IMR-90 (cell line): Measurements from ENCODE around the gene TFEB.

Experiments used
- MAFK ChIP-seq: IDR thresholded peaks from 2 replicates; pipeline ENCODE4 v1.6.1; 2012; ENCODE audit warnings: low read depth, low read length, improper control_type of control experiment
- MAZ ChIP-seq: IDR thresholded peaks from 2 replicates; pipeline ENCODE4 v1.6.1; 2012; ENCODE audit warnings: low read depth, mild to moderate bottlenecking, low read length, improper control_type of control experiment, moderate library complexity, borderline replicate concordance
- POLR2A ChIP-seq: IDR thresholded peaks from 2 replicates; pipeline ENCODE4 v1.6.1; 2012; ENCODE audit warnings: mild to moderate bottlenecking, low read depth, low read length
- RAD21 ChIP-seq: IDR thresholded peaks from 2 replicates; pipeline ENCODE4 v1.6.1; 2012; ENCODE audit warnings: low read length, improper control_type of control experiment
- RCOR1 ChIP-seq: IDR thresholded peaks from 2 replicates; pipeline ENCODE4 v1.6.1; 2012; ENCODE audit warnings: mild to moderate bottlenecking, low read length, improper control_type of control experiment; ENCODE audit not compliant: insufficient replicate concordance
- TF ChIP-seq, protein P1 (sequence below): conservative IDR thresholded peaks from 2 replicates; pipeline ENCODE4 v1.5.1; 2012; ENCODE audit warnings: mild to moderate bottlenecking, low read depth, low read length, improper control_type of control experiment

GRCh38 chr6:41671376-41671775, 64.0 kb downstream of the TFEB start:
- TF ChIP-seq, protein P1, sequence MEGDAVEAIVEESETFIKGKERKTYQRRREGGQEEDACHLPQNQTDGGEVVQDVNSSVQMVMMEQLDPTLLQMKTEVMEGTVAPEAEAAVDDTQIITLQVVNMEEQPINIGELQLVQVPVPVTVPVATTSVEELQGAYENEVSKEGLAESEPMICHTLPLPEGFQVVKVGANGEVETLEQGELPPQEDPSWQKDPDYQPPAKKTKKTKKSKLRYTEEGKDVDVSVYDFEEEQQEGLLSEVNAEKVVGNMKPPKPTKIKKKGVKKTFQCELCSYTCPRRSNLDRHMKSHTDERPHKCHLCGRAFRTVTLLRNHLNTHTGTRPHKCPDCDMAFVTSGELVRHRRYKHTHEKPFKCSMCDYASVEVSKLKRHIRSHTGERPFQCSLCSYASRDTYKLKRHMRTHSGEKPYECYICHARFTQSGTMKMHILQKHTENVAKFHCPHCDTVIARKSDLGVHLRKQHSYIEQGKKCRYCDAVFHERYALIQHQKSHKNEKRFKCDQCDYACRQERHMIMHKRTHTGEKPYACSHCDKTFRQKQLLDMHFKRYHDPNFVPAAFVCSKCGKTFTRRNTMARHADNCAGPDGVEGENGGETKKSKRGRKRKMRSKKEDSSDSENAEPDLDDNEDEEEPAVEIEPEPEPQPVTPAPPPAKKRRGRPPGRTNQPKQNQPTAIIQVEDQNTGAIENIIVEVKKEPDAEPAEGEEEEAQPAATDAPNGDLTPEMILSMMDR, result no peak
- TF ChIP-seq MAFK (no peak), RAD21 (no peak), MAZ (no peak), RCOR1 (no peak), POLR2A (no peak)
